HG02571 (cell line): ENCODE measurements around the gene FLNB.
A peak's percentile ranks its signal among the peaks of the same experiment; 100 is the strongest.

Experiments
- ATAC-seq: cut with Tn5 transposase; IDR thresholded peaks from one replicate; pipeline ENCODE4 v1.9.1; 2021; ENCODE audit warnings: mild to moderate bottlenecking, moderate library complexity; ENCODE audit not compliant: unreplicated experiment

Gene FLNB

DNA sequence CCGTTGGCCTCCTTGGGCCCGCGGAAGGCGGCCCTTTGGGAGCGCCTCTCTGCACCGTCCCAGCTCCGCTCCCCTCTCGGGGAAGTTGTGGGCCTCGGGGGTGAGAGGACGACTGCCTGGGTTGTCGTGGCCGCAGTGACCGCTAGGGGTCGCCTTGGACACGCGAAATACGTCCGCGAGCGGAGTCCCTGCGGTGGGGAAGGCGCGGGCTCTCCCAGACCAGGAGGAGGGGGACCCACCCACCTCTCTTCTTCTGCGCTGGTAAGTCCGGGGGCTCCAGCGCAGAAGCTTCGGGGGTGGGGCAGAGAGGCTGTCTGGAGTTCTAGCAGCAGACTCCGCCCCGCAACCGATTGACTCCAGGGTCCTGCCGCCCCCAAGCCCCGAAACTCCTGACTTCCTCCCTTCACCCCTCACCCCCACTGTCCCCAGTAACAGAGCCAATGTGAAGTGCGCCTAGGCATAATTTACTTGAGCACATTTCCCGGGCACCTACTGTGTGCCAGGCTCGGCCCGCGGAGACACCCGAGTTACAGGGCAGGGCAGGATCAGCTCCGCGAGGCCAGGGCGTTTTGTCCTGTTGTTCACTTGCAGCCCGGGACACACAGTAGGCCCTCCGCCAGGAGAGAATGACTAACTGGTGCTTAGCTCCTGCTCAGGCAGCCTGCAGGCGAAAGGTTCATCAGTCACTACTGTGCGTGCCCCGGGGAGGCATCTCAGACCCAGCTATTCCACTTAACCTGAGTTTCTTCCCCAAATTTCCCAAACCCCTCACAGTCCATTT lies 169.7 kb downstream of the FLNB start:
- ATAC-seq = peak; percentile 78

DNA sequence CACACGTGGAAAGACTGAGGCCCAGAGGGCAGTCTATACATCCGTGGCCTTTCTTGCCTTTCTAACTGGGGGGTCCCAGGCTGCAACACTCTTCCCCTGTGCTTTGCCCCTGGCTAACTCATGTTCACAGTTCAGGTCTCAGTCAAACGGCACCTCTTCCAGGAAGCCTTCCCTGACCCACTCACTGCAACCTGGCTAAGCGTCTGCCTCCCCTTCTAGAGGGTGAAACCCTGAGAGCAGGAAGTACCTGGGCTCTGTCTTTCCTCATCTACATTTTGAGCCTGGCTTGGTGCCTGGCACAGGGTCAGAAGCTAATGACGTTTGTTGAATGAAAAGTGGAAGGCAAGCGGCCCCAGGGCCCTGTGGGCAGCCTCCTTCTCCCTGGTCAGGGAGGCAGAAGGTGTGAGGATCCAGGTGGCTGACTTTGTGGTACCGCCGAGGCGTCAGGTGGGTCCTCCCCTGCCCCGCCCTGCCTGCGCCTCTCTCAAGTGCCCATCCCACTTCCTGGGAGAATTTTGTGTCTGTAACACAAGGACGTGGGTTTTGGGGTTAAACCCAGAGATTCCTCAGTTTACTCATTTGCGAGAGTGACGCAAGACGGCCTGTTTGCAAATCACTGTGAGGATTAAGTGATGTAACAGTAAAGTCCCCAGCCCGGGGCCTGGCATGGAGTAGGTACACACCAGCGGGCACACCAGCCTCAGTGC lies 170.5 kb downstream of the FLNB start:
- no peak for ATAC-seq

DNA sequence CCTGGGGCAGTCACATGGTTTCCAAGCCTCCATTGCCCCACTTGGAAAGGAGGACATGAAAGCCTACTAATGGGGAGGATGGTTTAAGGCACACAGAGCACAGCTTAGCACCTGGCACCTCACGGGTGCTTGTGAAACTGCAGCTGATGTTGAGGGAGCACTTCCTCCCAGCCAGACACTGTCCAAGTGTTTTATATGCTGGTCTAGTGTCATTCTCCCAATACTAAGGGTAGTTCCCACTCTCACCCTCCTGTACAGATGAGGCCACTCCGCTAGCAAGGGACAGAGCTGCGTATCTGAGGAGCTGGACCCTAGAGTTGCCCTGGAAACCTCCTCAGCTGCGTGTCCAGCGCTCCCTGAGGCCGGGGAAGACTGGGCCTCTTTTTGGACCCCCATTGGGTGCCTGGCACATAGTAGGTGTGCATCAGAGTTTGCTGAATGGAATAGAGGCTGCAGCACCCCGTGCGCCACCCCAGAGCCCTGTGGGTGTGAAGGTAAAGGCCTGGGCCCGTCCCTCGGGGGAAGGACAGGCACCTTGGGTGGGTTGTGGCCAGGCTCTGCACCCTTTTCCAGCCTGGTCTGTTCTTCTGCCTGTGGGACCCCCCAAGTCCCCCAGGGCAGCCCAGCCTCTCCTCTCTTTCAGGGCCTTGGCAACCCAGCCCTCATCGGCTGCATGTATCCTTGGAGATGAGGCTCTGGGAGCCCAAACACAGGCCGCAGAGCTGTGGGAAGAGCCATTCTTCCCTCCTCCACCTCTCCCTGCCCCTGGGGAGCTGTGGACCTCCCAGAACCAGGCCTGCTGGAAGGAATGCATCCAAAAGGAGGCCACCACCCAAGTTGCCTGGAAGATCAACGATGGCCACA lies 171.2 kb downstream of the FLNB start:
- ATAC-seq = no peak

DNA sequence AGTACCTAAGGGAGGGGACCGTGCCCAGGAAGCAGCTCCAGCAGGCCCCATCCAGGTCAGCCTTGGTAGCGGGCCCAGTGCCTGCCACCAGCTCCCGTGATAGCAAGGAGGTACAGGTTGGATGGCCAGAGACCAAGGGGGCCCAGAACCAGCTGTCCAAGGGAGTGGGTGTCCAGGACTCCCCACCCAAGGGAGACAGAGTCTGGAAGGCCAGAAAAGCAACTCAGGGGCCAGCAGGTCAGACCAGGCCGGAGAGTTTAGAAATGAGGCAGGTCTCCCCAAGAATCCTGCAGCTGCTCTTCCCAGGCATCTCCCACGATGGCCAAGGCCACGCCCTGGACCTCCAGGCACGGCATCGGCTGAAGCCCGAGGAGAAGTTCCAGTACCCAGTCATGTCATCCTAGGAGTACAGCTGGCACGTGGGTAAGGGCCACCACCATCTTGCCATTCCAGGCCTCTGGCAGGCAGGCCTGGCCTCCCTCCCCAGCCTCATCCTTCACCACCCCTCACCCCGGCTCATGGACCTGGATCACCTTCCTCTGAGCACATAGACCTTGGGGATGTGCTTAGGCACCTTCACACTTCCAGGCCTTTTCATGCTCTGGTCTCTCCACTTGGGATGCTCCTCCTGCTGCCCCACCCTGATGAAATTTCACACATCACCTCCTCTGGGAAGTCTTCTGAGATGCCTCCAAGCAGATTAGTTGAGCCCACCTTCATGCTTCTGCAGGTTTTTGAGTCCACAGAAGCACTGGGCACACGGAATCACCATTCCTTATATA lies 172.1 kb downstream of the FLNB start:
- no peak for ATAC-seq

- no peak for ATAC-seq
Measured at GRCh38 chr3:58180940-58181587, 172.8 kb downstream of the FLNB start.

- ATAC-seq = no peak
Measured at GRCh38 chr3:58183221-58183620, 175.0 kb downstream of the FLNB start.

DNA sequence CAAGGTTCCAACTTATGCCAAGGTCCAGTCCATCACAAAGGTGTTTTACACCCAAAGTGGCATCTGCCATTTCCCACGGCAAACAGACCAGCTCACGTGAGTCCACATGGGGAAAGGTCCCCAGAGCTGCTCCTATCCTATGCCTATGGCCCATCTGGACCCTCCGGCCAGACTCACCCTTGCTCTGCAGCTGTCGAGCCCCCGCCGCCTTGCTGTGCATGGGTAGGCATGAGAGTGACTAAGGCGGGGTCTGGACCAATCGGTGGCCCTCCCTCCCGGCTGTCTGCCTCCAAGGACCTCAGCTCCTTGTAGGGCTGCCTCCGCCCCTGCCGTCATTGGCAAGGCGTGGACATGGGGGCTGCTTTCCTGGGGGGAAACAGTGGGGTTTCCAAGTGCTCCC lies 175.7 kb downstream of the FLNB start:
- no peak for ATAC-seq

- no peak for ATAC-seq
Measured at GRCh38 chr3:58184309-58184981, 176.2 kb downstream of the FLNB start.

DNA sequence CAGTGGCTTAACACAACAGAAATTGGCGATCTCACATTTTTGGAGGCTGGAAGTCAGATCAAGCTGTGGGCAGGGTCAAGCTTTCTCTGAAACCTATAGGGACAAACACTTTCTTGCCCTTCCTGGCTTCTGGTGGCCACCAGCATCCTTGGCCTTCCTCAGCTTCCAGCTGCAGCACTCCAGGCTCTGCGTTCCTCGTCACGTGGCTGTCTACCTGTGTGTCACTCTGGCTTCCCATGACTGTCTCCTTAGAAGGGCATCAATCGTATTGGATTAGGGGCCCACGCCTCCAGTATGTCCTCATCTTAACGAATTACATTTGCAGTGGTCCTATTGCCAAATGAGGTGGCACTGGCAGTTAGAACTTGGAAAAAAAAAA lies 176.7 kb downstream of the FLNB start:
- no peak for ATAC-seq

GRCh38 chr3:58188173-58188564 lies 179.9 kb downstream of the FLNB start:
- no peak for ATAC-seq

DNA sequence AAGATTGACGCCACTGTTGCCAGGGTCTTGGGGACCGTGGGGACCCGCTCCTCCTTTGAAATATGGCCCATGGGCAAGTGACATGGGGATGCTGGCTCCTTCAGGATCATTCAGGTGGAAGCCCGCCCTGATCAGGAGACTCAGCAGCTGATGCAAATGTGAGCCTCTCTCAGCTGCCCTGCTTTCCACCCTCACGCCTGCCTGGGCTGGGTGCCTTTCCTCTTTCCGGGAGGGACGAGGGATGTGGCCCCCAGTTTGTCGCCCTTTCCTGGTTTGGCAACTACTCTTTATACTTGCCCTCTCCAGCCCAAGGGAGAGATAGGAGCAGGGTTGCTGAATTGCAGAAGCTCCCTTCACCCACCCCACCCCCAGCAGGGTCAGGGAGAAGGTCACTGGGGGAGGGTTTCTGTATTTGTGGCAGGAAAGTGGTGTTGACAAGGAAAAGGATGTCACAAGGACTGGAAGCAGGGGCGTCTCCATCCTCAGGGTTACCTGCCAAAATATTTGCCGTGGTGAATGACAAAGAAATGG lies 180.8 kb downstream of the FLNB start:
- no peak for ATAC-seq

- ATAC-seq = no peak
Measured at GRCh38 chr3:58189691-58190090, 181.5 kb downstream of the FLNB start.

DNA sequence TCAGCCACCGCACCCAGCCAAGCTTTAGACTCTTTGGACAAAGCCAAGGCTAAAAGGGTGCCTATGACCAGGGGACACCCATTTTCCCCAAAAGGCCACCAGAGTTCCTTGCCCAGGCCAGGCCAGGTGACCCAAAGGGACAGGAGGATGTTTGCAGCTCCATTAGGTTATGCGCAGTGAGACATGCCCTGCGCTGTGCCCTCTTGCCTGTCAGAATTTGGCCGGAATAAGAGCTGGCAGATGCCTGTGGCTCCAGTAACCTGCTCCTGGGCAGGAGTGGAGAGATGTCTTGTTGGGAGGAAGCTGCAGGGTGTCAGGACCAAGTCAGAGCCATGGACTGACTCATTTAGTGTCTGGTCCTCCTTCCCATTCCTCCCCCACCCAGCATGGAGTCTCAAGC lies 182.1 kb downstream of the FLNB start:
- no peak for ATAC-seq

DNA sequence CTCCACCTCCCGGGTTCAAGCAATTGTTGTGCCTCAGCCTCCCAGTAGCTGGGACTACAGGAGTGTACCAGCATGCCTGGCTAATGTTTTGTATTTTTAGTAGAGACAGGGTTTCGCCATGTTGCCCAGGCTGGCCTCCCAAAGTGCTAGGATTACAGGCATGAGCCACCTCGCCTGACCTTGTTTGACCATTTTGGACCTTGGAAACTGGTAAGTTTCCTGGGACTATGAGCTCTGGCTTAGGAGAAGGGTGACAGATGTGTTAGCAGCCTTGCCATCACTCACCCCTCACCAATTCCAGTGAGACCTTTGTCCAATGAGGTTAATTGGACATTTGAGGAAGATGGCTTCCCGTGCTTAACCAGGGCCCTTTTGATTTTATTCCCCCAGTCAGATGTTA lies 182.7 kb downstream of the FLNB start:
- no peak for ATAC-seq

- no peak for ATAC-seq
Measured at GRCh38 chr3:58191361-58191991, 183.3 kb downstream of the FLNB start.

DNA sequence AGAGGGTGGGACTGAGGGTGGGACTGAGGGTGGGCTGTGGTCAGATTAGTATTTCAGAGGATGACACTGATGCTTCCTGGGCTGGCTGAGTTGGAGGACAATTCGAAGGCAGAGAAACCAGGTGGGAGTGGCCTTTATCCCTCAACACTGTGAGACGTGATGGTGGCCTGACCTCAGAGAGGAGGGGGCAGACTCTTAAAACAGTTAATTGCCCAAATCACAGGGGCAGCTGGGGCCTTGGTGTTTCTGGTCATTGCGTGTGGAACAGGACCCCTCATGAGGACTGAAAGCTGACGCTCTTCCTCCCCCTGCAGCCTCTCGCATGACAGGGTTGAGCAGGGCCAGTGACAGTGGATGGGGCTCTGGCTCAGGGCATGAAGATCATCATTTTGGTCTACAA lies 183.8 kb downstream of the FLNB start:
- no peak for ATAC-seq

DNA sequence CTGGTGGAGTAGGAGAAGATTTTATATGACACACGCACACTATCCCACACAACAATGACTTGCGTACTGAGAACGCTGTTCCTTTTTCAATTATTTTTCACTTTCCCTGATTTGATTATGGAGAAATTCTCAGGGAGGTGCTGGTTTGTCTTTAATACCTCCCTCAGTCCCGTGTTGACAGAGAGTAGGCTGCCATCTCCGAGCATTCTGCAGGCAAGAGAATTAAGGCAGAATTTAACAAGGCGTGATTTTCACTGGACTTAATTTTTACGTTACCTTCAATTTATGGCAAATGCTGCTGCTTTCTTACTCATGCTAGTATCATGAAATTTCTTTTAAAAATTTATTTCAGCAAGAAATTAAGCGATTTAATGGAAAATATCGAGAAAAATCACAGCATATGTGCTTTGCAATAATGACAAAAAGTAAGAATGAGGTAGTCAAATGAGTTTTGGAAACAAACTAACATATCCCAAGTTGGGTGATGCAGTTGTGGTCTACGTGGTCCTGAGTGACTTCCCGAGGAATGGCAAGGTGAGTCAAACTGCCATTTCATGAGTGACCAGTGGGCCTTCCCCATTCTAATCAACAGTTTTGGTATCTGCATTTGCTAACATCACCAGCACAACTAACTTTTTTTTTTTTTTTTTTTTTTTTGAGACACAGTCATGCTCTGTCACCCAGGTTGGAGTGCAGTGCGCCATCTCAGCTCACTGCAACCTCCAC lies 185.6 kb downstream of the FLNB start:
- no peak for ATAC-seq

DNA sequence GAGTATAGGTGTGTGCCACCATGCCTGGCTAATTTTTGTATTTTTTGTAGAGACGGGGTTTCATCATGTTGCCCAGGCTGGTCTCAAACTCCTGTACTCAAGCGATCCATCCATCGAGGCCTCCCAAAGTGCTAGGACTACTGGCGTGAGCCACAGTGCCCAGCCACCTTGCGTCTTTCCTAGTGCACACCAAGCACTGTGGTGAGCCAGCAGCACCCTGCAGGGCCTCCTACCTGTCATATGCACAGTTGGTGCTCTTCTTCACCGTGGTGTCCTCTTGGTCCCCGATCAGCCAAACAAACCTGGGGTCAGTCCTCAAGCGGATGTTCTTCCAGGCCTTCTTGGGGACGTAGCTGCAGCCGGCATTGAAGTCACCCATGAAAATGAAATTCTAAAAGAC lies 189.4 kb downstream of the FLNB start:
- ATAC-seq = no peak
